ENCODE measurements around the gene TFDP1.
"Not testable (repeated sequence)": the region's sequence is repeated elsewhere in the genome, so short reads cannot be mapped to it uniquely, and the experiment has no call there.

The TFDP1 gene

GRCh38 chr13:113621046-113621445 is 36.5 kb downstream of the TFDP1 start:
- no peak for DNase-seq

- DNase-seq = not testable (repeated sequence)
These were observed 36.9 kb downstream of the TFDP1 start for GRCh38 chr13:113621498-113621897.

- DNase-seq = not testable (repeated sequence)
These were observed 37.5 kb downstream of the TFDP1 start for GRCh38 chr13:113621986-113622550.

- no peak for DNase-seq
These were observed 38.4 kb downstream of the TFDP1 start for GRCh38 chr13:113622791-113623490.

GRCh38 chr13:113623491-113624234 is 39.1 kb downstream of the TFDP1 start:
- DNase-seq = no peak

- DNase-seq = no peak
These were observed 39.7 kb downstream of the TFDP1 start for GRCh38 chr13:113624235-113624587.

- not testable (repeated sequence) for DNase-seq
These were observed 40.2 kb downstream of the TFDP1 start for GRCh38 chr13:113624640-113625304.

GRCh38 chr13:113625965-113626721 is 41.6 kb downstream of the TFDP1 start:
- DNase-seq = peak; percentile 65

GRCh38 chr13:113627136-113627535 is 42.6 kb downstream of the TFDP1 start:
- no peak for DNase-seq

GRCh38 chr13:113628291-113629270 is 44.0 kb downstream of the TFDP1 start:
- no peak for DNase-seq

GRCh38 chr13:113629866-113630265 is 45.3 kb downstream of the TFDP1 start:
- DNase-seq = no peak

- no peak for DNase-seq
These were observed 45.7 kb downstream of the TFDP1 start for GRCh38 chr13:113630296-113630695.

- no peak for DNase-seq
These were observed 46.3 kb downstream of the TFDP1 start for GRCh38 chr13:113630804-113631203.

- no peak for DNase-seq
These were observed 47.0 kb downstream of the TFDP1 start for GRCh38 chr13:113631341-113632095.

GRCh38 chr13:113632706-113633484 is 48.3 kb downstream of the TFDP1 start:
- no peak for DNase-seq

GRCh38 chr13:113633485-113633873 is 48.9 kb downstream of the TFDP1 start:
- no peak for DNase-seq

GRCh38 chr13:113634279-113635047 is 49.9 kb downstream of the TFDP1 start:
- DNase-seq = no peak

- DNase-seq = no peak
These were observed 50.5 kb downstream of the TFDP1 start for GRCh38 chr13:113635048-113635420.

- DNase-seq = no peak
These were observed 51.2 kb downstream of the TFDP1 start for GRCh38 chr13:113635709-113636108.

Data from fibroblast of skin of right quadriceps (primary cell).